CD4-positive, alpha-beta T cell treated with Interferon gamma for 1 hour (primary cell): ENCODE measurements around the gene ADSL.
"Not testable (repeated sequence)": the region's sequence is repeated elsewhere in the genome, so short reads cannot be mapped to it uniquely, and the experiment has no call there.

Experiments used
- DNase-seq: peaks from one replicate; pipeline ENCODE4 v3.0.0-alpha.2; 2020

The ADSL gene

GRCh38 chr22:40346185-40347118 lies at the start of gene ADSL:
Gene ADSL, plus strand, starts transcription at chr22:40346500. Its CDS starts 59 bp downstream, at chr22:40346559.
- DNase-seq = peak; percentile 77

- no peak for DNase-seq
Observed at GRCh38 chr22:40300316-40300715, 46.0 kb upstream of the ADSL start.

- no peak for DNase-seq
Observed at GRCh38 chr22:40300884-40301672, 45.2 kb upstream of the ADSL start.

DNA sequence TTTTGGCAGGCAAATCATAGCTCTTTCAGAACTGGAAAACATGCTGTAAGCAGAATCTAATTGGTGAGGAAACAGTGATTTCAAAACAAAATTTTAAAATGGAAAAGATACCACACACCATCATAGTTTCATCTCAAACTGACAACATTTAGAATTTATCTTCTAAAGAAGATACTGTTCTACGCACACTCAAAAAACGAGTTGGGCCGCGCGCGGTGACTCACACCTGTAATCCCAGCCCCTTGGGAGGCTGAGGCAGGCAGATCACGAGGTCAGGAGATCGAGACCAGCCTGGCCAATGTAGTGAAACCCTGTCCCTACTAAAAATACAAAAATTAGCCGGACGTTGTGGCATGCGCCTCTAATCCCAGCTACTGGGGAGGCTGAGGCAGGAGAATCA lies 44.2 kb upstream of the ADSL start:
- no peak for DNase-seq

DNA sequence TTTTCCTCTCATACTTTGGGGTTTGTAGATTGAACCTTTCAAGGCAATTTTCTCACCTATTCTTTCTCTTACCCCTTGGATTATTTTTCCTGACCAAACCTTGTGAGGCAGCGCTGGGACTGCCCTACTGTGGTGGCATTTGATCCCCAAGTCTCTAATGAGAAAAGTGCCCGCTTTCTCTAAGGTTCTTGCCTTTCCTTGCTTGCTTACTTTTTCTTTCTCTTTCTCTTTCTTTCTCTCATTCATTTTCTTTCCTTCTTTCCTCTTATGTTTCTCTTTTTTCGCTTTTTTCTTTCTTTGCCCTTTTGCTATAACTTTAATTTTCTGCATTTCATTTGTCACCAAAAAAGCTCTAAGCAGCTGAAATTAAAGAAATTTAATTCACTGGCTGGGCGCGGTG lies 40.7 kb upstream of the ADSL start:
- DNase-seq = no peak

- no peak for DNase-seq
Observed at GRCh38 chr22:40308999-40309573, 37.2 kb upstream of the ADSL start.

DNA sequence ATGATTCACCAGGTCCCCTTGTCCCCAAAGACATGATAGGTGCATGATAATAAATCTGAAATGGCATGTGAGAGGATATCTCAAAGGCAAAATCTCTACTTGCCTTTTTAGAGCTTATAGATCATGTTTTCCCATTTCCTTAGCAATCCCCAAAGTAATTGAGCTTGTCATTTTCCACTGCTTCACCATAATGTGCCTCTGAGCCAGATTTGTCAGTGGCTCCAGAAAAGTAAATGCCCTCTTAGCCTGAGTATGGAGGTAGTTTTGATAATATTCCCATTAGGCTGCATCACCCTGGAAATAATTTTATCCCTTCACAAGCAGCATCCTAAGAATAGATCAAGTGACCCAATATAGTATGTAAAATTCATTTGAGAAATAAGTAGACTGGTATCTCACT lies 36.7 kb upstream of the ADSL start:
- no peak for DNase-seq

GRCh38 chr22:40310081-40310767 lies 36.1 kb upstream of the ADSL start:
- DNase-seq = no peak

GRCh38 chr22:40310768-40311120 lies 35.6 kb upstream of the ADSL start:
- no peak for DNase-seq

- DNase-seq = not testable (repeated sequence)
Observed at GRCh38 chr22:40311646-40312045, 34.7 kb upstream of the ADSL start.

DNA sequence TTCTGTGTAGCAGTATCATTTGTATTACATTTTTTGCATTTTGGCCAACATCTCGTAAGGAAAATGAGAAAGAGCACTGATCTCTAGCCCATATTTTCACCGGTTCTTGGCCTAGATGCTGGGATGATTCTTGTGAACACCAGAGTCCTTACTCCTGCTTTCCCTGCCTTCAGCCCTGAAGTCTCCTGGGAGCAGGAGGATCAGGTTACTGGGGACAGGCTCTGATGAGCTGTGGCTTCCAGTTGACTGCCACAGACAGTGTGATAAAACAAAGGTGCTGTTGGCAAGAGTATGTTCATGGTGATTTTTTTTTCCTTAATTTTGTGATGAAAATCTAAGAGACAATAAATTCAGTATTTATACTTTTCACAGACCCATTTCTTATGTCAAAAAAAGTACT lies 34.2 kb upstream of the ADSL start:
- DNase-seq = no peak

- DNase-seq = no peak
Observed at GRCh38 chr22:40313007-40313406, 33.3 kb upstream of the ADSL start.

DNA sequence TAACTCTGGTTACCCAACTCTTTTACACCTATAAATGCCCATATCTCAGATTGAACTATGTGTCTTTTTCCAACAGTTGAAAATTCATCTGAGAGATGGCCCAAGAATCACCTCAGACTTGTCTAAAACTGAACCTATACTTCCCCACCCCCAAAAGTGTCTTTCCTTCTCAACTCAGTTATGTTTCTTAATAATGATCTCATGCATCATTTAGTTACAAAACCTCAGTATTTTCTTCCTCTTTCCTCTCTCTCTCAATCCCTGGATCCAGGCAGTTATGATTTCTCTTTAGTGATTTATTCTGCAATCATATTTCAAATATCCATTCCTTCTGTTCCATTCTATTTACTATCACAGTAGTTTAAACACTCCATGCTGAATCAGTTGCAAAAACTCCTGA lies 32.3 kb upstream of the ADSL start:
- DNase-seq = no peak

DNA sequence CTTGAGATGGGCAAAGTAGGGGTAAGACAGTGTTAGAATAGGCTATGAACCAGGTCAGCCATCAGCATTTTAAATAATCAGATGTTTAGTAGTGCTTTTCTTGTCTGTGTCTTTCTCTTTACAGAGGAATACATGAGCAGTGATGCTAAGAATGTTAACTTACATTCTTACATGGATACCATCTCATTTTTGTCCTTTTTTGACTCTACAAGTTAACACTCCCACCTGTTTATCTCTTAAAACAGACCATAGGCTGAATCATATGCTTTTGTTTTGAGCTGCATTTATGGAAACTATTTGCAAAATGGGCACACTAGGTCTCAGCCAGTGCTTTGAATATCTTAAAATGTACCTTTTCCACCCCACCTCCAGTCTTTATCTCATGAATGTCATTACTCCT lies 25.6 kb upstream of the ADSL start:
- DNase-seq = no peak

DNA sequence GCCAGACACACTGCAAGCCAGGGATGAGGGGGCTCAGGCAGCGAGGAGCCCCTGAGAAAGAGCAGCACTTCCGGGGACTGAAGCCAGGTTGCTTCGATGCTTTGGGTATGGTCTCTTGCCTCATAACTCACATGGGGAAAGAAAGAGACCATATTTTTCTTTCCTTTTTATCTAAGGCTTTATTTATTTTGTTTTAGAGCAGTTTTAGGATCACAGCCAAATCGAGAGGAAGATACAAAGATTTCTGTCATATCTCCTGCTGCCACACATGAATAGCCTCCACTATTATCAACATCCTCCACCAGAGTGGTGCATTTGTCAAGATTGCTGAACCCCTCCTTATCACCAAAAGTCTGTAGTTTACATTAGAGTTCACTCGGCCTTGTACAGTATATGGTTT lies 24.3 kb upstream of the ADSL start:
- DNase-seq = no peak

GRCh38 chr22:40322818-40323447 lies 23.4 kb upstream of the ADSL start:
- DNase-seq = no peak

- DNase-seq = peak; percentile 22
Observed at GRCh38 chr22:40323681-40324171, 22.6 kb upstream of the ADSL start.

- DNase-seq = peak; percentile 43
Observed at GRCh38 chr22:40324468-40325305, 21.6 kb upstream of the ADSL start.

DNA sequence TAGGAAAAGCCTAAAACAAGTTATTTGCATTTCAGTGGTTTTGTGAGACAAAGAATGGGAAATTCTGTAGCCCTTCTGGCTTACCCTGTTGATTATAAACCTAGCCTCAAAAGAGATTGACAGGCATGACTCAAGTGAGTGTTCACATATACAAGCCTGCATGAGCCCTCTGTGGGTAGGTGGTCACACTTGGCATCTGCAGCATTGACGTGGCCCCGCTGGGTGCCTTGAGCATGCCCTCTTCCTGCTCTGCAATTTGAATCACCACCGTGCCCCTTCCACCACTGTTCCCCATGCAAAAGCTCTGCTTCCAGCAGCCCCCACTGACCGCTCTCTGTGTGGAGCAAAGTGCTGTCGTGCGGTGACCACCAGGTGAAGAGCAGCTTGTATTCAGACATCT lies 21.0 kb upstream of the ADSL start:
- DNase-seq = peak; percentile 29

DNA sequence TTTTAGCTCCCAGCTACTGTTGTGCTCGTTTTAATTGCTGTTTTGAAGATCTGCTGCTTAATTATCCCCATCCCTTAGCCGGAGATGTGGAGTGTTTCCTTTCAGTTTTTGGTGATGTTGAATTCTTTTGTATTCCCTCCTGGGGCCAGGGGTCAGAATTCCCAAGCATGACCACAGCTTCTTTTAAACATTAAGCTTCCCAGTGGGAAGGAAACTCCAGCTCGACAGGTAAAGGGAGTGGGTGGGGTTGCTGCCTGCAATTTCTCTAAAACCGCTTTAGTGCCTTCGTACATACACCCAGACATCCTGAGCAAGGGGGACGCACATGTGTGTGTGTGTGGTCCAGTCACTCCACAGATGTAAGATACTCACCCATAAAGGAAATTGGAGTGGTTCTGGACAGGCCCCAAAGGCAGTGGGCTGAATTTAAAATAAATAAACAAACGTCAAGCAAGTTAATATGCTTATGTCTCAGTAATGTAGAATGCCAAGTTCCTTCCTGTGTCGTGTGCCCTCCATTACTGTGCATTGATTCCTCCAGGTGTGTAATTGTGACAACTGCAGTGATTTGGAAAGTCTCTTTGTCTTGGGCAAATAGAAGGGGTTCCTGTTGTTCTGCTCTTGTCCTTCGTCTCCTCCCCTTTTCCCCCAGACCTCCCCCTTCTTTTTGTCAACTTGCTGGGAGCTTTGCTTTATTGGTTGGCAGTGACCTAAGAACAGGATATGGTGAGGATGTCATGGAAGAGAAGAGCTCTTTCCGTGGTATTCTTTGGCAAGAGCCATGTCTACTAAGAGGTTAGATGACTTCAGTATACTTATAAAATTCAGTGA lies 19.2 kb upstream of the ADSL start:
- DNase-seq = no peak
